Body of pancreas (tissue), 4 donors: ENCODE data around the gene PNLDC1.

Experiments used
- CTCF ChIP-seq, 7 experiments: fragments of 450-650 bp in 4 of 7; fragments of 200-600 bp in 3 of 7; sonication (generic) in 3 of 7; IDR thresholded peaks; one replicate each; pipeline ENCODE4 v1.5.1; 2016 to 2019; ENCODE audit warnings: antibody characterized with exemption in 7 of 7
- POLR2A ChIP-seq, 3 donors: fragments of 450-650 bp; IDR thresholded peaks; one replicate each; pipeline ENCODE4 v1.6.1; 2016; ENCODE audit warnings: antibody characterized with exemption in 3 of 3, mild to moderate bottlenecking in 2 of 3

- TF ChIP-seq CTCF (IDR thresholded peaks at IDR 0.05) (no peak), POLR2A (IDR thresholded peaks at IDR 0.05) (no peak)
Measured at GRCh38 chr6:159853754-159854153, 53.7 kb downstream of the PNLDC1 start.
